Spleen (tissue), 11 donors: ENCODE measurements around the gene AURKAIP1. TPM values are rescaled to one million over a fixed set of nuclear protein-coding genes. Genes with fewer than 3 reads are reported as not detected.
"Not testable (repeated sequence)": the region's sequence is repeated elsewhere in the genome, so short reads cannot be mapped to it uniquely, and the experiment has no call there.

ENCODE experiments used
- DNase-seq: peaks from one replicate; pipeline ENCODE4 v3.0.0-alpha.2; 2020
- H3K27ac ChIP-seq, 8 donors: fragments of 200-600 bp; sonication (generic) in 7 of 8; 1 replicate in 4 of 8; 2 replicates in 4 of 8; pipeline versions ENCODE4 v1.5.0 to v1.8.0; 2016 to 2021; ENCODE audit warnings: inconsistent platforms in 4 of 8, mild to moderate bottlenecking in 4 of 8, moderate library complexity in 1 of 8
- H3K27me3 ChIP-seq, 7 donors: fragments of 200-600 bp; sonication (generic) in 6 of 7; replicated peaks in 1 of 7; 1 replicate in 4 of 7; 2 replicates in 3 of 7; pipeline versions ENCODE4 v1.5.0 to v1.8.0; 2016 to 2021; ENCODE audit warnings: inconsistent platforms in 3 of 7, mild to moderate bottlenecking in 1 of 7
- H3K36me3 ChIP-seq, 6 donors: fragments of 200-600 bp; sonication (generic) in 5 of 6; 1 replicate in 4 of 6; 2 replicates in 2 of 6; pipeline versions ENCODE4 v1.5.0 to v1.8.0; 2016 to 2021; ENCODE audit warnings: inconsistent platforms in 2 of 6
- H3K4me1 ChIP-seq, 6 donors: fragments of 200-600 bp; sonication (generic) in 5 of 6; 1 replicate in 3 of 6; 2 replicates in 3 of 6; pipeline versions ENCODE4 v1.5.0 to v1.8.0; 2016 to 2021; ENCODE audit warnings: inconsistent platforms in 3 of 6
- H3K4me3 ChIP-seq, 8 donors: fragments of 200-600 bp; sonication (generic) in 7 of 8; 1 replicate in 4 of 8; 2 replicates in 4 of 8; pipeline versions ENCODE4 v1.5.0 to v1.8.0; 2016 to 2021; ENCODE audit warnings: inconsistent platforms in 4 of 8, mild to moderate bottlenecking in 4 of 8, moderate library complexity in 2 of 8
- H3K9me3 ChIP-seq, 8 donors: fragments of 200-600 bp; sonication (generic) in 7 of 8; 1 replicate in 4 of 8; 2 replicates in 4 of 8; pipeline versions ENCODE4 v1.5.0 to v1.8.0; 2016 to 2021; ENCODE audit warnings: inconsistent platforms in 4 of 8
- POLR2A ChIP-seq, 3 donors: fragments of 450-650 bp; IDR thresholded peaks; one replicate each; pipeline ENCODE4 v1.5.1; 2017; ENCODE audit warnings: antibody characterized with exemption in 3 of 3, mild to moderate bottlenecking in 1 of 3
- POLR2AphosphoS5 ChIP-seq, 3 donors: sonication (generic); formaldehyde crosslinking; IDR thresholded peaks; one replicate each; pipeline ENCODE4 v1.5.1; 2017; ENCODE audit warnings: antibody characterized with exemption in 3 of 3
- WGBS, 5 donors: extraction: QIAGEN DNeasy Blood & Tissue Kit in 3 of 5; methylation state at CpG; one replicate each; pipeline versions ENCODE4 v1.1.5 to v1.1.7; 2013 to 2018; 5-methylcytosine and 5-hydroxymethylcytosine counted together
- intact Hi-C: fragments of 100-400 bp; cut with DNase I; formaldehyde crosslinking; loops from one replicate; pipeline ENCODE4 v1.15.0; 2023; ENCODE audit warnings: low total_unique reads
- polyA plus RNA-seq, 3 donors: library from polyadenylated mRNA; stranded (reverse); fragments of 200-250 nt; gene quantifications; one replicate each; pipeline ENCODE4 v1.2.1, GENCODE V29; 2013
- total RNA-seq, 7 donors: library from RNA; depleted of rRNA in 3 of 7; stranded (reverse); fragments of >200 nt in 3 of 7; fragmentation: NEBNext Ultra II Directional in 4 of 7; extraction: Animal tissue kit (Norgen Biotek cat#: 25700) in 4 of 7; gene quantifications; one replicate each; pipeline versions ENCODE4 v1.1.0 to v1.2.1, GENCODE V29; 2016 to 2021
- TF ChIP-seq, protein P1 (sequence below), 11 experiments: fragments of 200-600 bp in 7 of 11; fragments of 450-650 bp in 4 of 11; sonication (generic) in 4 of 11; IDR thresholded peaks in 8 of 11; conservative IDR thresholded peaks in 3 of 11; 1 replicate in 7 of 11; 2 replicates in 4 of 11; pipeline versions ENCODE4 v1.4.0 to v1.8.0; 2016 to 2021; ENCODE audit warnings: antibody characterized with exemption in 11 of 11, inconsistent platforms in 4 of 11, mild to moderate bottlenecking in 1 of 11
- donor health status: healthy with polysubstance abuse.
- donor health status: DM: no; HTN: no; CAD: no; lungs with moderate emphysema.
- donor health status: DM: no; HTN: no; CAD: no.
- donor health status: Bipolar disorder and iron deficiency.
- donor health status: healthy.
- donor health status: DM: no; HTN: no; CAD: no.
- donor health status: DM: yes; HTN: yes; CAD: no.

Gene AURKAIP1
- total and polyA plus RNA-seq, 10 donors: 61.3 to 174 (median 80.0) TPM

DNA sequence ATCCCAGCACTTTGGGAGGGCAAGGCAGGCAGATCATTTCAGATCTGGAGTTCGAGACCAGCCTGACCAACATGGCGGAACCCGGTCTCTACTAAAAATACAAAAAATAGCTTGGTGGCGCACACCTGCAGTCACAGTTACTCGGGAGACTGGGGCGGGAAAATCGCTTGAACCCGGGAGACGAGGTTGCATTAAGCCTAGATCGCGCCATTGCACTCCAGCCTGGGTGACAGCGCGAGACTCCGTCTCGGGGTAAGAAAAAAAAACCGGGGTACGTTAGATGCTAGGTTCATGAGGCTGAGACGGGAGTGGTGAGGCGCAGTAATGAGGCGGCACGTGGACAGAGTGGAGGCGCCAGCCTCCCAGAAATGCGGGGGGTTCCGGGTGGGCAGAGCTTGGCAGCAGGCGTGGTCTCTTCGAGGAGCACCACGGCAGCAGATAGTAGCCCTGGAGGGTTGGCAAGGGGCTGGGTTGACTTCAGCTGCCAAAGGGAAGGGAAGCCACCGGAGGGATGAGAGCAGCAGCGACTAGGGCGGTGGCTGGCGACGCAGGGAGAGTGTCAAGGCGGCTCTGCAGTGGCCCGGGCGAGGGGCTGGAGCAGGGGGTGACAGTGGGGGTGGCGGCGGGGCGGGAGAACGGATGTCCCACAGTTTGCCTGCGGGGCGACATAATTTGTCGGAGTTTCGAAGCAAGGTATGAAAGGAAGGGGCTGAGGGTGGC, 31.3 kb upstream of the AURKAIP1 start:
- WGBS, 5 donors: 39 to 43% (median 41%) methylated on average over 43 of the region's 43 CpGs
- peak; percentile 83 for DNase-seq
- Histone ChIP-seq H3K27me3 (no peaks in the 10 kb centered on the region), H3K9me3 (no peaks in the 10 kb centered on the region), H3K27ac (peak overlapping the region; percentile 85 to 94 (median 90)), H3K4me1 (peaks cover 20 to 81% (median 60%) of the 10 kb centered on the region in 6 donors), H3K36me3 (peaks cover 0 to 61% (median 45%) of the 10 kb centered on the region in 6 donors), H3K4me3 (peak overlapping the region; percentile 76 to 100 (median 100))
- intact Hi-C loops: no loop called here
- TF ChIP-seq POLR2A (IDR thresholded peaks at IDR 0.05) (no peak), POLR2AphosphoS5 (IDR thresholded peaks at IDR 0.05) (no peak)
- TF ChIP-seq, protein P1, sequence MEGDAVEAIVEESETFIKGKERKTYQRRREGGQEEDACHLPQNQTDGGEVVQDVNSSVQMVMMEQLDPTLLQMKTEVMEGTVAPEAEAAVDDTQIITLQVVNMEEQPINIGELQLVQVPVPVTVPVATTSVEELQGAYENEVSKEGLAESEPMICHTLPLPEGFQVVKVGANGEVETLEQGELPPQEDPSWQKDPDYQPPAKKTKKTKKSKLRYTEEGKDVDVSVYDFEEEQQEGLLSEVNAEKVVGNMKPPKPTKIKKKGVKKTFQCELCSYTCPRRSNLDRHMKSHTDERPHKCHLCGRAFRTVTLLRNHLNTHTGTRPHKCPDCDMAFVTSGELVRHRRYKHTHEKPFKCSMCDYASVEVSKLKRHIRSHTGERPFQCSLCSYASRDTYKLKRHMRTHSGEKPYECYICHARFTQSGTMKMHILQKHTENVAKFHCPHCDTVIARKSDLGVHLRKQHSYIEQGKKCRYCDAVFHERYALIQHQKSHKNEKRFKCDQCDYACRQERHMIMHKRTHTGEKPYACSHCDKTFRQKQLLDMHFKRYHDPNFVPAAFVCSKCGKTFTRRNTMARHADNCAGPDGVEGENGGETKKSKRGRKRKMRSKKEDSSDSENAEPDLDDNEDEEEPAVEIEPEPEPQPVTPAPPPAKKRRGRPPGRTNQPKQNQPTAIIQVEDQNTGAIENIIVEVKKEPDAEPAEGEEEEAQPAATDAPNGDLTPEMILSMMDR (IDR thresholded peaks at IDR 0.05 in 8 of 11, conservative IDR thresholded peaks at IDR 0.05 in 3 of 11): no peak

DNA sequence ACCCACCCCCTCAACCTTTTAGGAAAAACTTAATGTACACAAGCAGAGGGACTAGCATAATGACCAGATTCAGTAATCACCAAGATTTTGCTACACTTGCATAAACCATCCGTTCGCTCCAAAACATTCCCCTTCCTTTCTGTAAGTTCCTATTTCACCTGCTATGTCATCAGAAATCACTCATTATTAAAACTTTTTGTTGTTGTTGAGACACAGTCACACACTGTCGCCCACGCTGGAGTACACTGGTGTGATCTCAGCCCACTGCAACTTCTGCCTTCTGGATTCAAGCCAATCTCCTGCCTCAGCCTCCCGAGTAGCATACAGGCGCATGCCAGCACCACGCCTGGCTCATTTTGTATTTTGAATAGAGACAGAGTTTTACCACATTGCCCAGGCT, 28.6 kb upstream of the AURKAIP1 start:
- no peak for DNase-seq
- peaks cover 27 to 89% (median 67%) of the 10 kb centered on the region in 6 donors for H3K4me1 ChIP-seq
- no peak overlapping the region for H3K4me3 ChIP-seq
- H3K27me3 ChIP-seq: no peaks in the 10 kb centered on the region
- peaks cover 0 to 61% (median 51%) of the 10 kb centered on the region in 6 donors for H3K36me3 ChIP-seq
- intact Hi-C loops: no loop called here
- no peak for TF ChIP-seq POLR2A (IDR thresholded peaks at IDR 0.05)
- TF ChIP-seq POLR2AphosphoS5 (IDR thresholded peaks at IDR 0.05): peak in 1 of 3 donors; percentile 17
- no peaks in the 10 kb centered on the region for H3K9me3 ChIP-seq
- H3K27ac ChIP-seq: peak overlapping the region in 2 of 8 donors; percentile 1 to 28
- WGBS, 5 donors: 75 to 90% (median 80%) methylated on average over 7 of the region's 7 CpGs

DNA sequence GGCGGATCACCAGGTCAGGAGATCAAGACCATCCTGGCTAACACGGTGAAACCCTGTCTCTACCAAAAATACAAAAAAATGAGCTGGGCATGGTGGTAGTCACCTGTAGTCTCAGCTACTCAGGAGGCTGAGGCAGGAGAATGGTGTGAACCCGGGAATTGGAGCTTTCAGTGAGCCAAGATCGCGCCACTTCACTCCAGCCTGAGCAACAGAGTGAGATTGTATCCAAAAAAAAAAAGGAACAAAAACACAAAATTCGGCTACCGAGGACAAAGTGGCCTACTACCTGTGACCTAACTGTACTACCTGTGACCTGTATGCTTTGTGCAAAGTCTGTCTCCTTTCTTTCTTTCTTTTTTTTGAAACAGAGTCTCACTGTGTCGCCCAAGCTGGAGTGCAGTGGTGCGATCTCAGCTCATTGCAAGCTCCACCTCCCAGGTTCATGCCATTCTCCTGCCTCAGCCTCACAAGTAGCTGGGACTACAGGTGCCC, 27.9 kb upstream of the AURKAIP1 start:
- WGBS, 5 donors: 84 to 92% (median 90%) methylated on average over 9 of the region's 9 CpGs
- intact Hi-C loops, DNase-seq: not testable (repeated sequence)

GRCh38 chr1:1402072-1402900, 27.3 kb upstream of the AURKAIP1 start:
- Histone ChIP-seq H3K9me3 (no peaks in the 10 kb centered on the region), H3K27ac (peak overlapping the region in 1 of 8 donors; percentile 4), H3K4me1 (peaks cover 29 to 90% (median 69%) of the 10 kb centered on the region in 6 donors), H3K4me3 (no peak overlapping the region), H3K27me3 (no peaks in the 10 kb centered on the region), H3K36me3 (peaks cover 0 to 71% (median 58%) of the 10 kb centered on the region in 6 donors)
- 75 to 90% (median 82%) methylated on average over 20 of the region's 20 CpGs for WGBS, 5 donors
- intact Hi-C loops: no loop called here
- no peak for TF ChIP-seq POLR2A (IDR thresholded peaks at IDR 0.05)
- TF ChIP-seq POLR2AphosphoS5 (IDR thresholded peaks at IDR 0.05): peak in 2 of 3 donors; percentile 19 to 50
- TF ChIP-seq, protein P1 (IDR thresholded peaks at IDR 0.05 in 8 of 11, conservative IDR thresholded peaks at IDR 0.05 in 3 of 11): peak in 4 of 11 experiments; percentile 13 to 32 (median 24)
- no peak for DNase-seq

More for the DNA sequence above, 27.9 kb upstream of the AURKAIP1 start:
- H3K4me1 ChIP-seq: peaks cover 24 to 89% (median 67%) of the 10 kb centered on the region in 6 donors
- H3K27me3 ChIP-seq, H3K9me3 ChIP-seq, H3K4me3 ChIP-seq: not testable (repeated sequence)
- peak overlapping the region in 2 of 8 donors; percentile 1 to 28 for H3K27ac ChIP-seq
- peaks cover 0 to 64% (median 52%) of the 10 kb centered on the region in 6 donors for H3K36me3 ChIP-seq
